Measurements from ENCODE around the gene CDH24. TPM values are rescaled to one million over a fixed set of nuclear protein-coding genes. Genes with fewer than 3 reads are reported as not detected.

The CDH24 gene
- total and polyA plus RNA-seq, 9 of the 15 experiments (the other 6 are each of a cell fraction or from before 2014, with no cell fraction given), result 0.04 to 16.2 (median 4.9) TPM

- TF ChIP-seq ATF6 (CRISPR knock-in tag; IDR thresholded peaks at IDR 0.05), result no peak
- no peak for TF ChIP-seq RREB1 (CRISPR knock-in tag; IDR thresholded peaks at IDR 0.05)
- TF ChIP-seq TFE3 (CRISPR knock-in tag; IDR thresholded peaks at IDR 0.05), result peak; percentile 72
- TF ChIP-seq SIN3A (IDR thresholded peaks at IDR 0.05; ENCODE audit: borderline replicate concordance in 2 of 2, control insufficient read depth in 1 of 2, low read depth in 2 of 2, low read length in 2 of 2), result peak in 1 of 2 experiments; percentile 69; a peak in 1 of 4 replicates
- TF ChIP-seq EHMT2 (IDR thresholded peaks at IDR 0.05), result no peak
- TF ChIP-seq ZNF280A (IDR thresholded peaks at IDR 0.05; ENCODE audit: low read depth, partially characterized antibody), result no peak
- peak; percentile 88 for TF ChIP-seq RB1 (IDR thresholded peaks at IDR 0.05; ENCODE audit: low read depth)
- no peak for TF ChIP-seq GMEB1 (CRISPR knock-in tag; IDR thresholded peaks at IDR 0.05)
- no peak for TF ChIP-seq SETDB1 (IDR thresholded peaks at IDR 0.05; ENCODE audit: low read length)
- TF ChIP-seq MITF (IDR thresholded peaks at IDR 0.05), result no peak
- TF ChIP-seq SNRNP70 (optimal IDR thresholded peaks at IDR 0.05; ENCODE audit: low read depth, low read length), result no peak
These were observed 47.2 kb downstream of the CDH24 start, which contains the start of gene C14orf93 (continued) for GRCh38 chr14:23009939-23010726.
